ENCODE results near the gene TRIM2.

TRIM2 gene

GRCh38 chr4:153295131-153295755, 91.0 kb downstream of the TRIM2 start:
- no peak overlapping the region for H3K4me3 ChIP-seq (ENCODE audit: control insufficient read depth, low read depth, low read length)
- no peak for DNase-seq (ENCODE audit: low read depth)
- TF ChIP-seq CTCF (conservative IDR thresholded peaks at IDR 0.05; ENCODE audit: control insufficient read depth, insufficient read depth, low read depth, low read length) = no peak

- no peak overlapping the region for H3K4me3 ChIP-seq (ENCODE audit: control insufficient read depth, low read depth, low read length)
- TF ChIP-seq CTCF (conservative IDR thresholded peaks at IDR 0.05; ENCODE audit: control insufficient read depth, insufficient read depth, low read depth, low read length) = no peak
- peak; percentile 40 for DNase-seq (ENCODE audit: low read depth)
Observed at GRCh38 chr4:153296040-153296823, 92.0 kb downstream of the TRIM2 start.

- no peak for TF ChIP-seq CTCF (conservative IDR thresholded peaks at IDR 0.05; ENCODE audit: control insufficient read depth, insufficient read depth, low read depth, low read length)
- no peak for DNase-seq (ENCODE audit: low read depth)
- H3K4me3 ChIP-seq (ENCODE audit: control insufficient read depth, low read depth, low read length) = no peak overlapping the region
Observed at GRCh38 chr4:153297116-153297515, 92.9 kb downstream of the TRIM2 start.

- DNase-seq (ENCODE audit: low read depth) = no peak
- no peak overlapping the region for H3K4me3 ChIP-seq (ENCODE audit: control insufficient read depth, low read depth, low read length)
- TF ChIP-seq CTCF (conservative IDR thresholded peaks at IDR 0.05; ENCODE audit: control insufficient read depth, insufficient read depth, low read depth, low read length) = no peak
Observed at GRCh38 chr4:153310793-153311192, 106.5 kb downstream of the TRIM2 start.

GRCh38 chr4:153314915-153315314, 110.7 kb downstream of the TRIM2 start:
- DNase-seq (ENCODE audit: low read depth) = no peak
- no peak for TF ChIP-seq CTCF (conservative IDR thresholded peaks at IDR 0.05; ENCODE audit: control insufficient read depth, insufficient read depth, low read depth, low read length)
- no peak overlapping the region for H3K4me3 ChIP-seq (ENCODE audit: control insufficient read depth, low read depth, low read length)

- DNase-seq (ENCODE audit: low read depth) = peak; percentile 67
- peak; percentile 84 for TF ChIP-seq CTCF (conservative IDR thresholded peaks at IDR 0.05; ENCODE audit: control insufficient read depth, insufficient read depth, low read depth, low read length)
- H3K4me3 ChIP-seq (ENCODE audit: control insufficient read depth, low read depth, low read length) = no peak overlapping the region
Observed at GRCh38 chr4:153318696-153319320, 114.6 kb downstream of the TRIM2 start.
